C1 segment of cervical spinal cord (tissue), 14 donors: Measurements from ENCODE around the gene AHCTF1.
"Not testable (repeated sequence)": the region's sequence is repeated elsewhere in the genome, so short reads cannot be mapped to it uniquely, and the experiment has no call there.

Source experiments
- DNase-seq, 14 donors: peaks; one replicate each; lab custom pipeline; 2025; lab: John Stamatoyannopoulos, UW

AHCTF1 gene

DNA sequence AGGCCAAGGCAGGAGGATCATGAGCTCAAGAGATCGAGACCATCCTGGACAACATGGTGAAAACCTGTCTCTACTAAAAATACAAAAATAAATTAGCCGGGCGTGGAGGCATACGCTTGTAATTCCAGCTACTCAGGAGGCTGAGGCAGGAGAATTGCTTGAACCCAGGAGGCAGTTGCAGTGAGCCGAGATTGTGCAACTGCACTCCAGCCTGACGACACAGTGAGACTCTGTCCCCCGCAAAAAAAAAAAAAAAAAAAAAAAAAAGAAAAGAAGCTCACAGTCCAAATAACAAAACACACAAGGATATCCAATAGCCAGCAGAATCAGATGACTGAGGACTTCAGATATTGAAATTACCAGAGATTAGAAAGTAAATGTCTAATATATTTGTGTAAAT is 11.8 kb downstream of the AHCTF1 start:
- DNase-seq = no peak

DNA sequence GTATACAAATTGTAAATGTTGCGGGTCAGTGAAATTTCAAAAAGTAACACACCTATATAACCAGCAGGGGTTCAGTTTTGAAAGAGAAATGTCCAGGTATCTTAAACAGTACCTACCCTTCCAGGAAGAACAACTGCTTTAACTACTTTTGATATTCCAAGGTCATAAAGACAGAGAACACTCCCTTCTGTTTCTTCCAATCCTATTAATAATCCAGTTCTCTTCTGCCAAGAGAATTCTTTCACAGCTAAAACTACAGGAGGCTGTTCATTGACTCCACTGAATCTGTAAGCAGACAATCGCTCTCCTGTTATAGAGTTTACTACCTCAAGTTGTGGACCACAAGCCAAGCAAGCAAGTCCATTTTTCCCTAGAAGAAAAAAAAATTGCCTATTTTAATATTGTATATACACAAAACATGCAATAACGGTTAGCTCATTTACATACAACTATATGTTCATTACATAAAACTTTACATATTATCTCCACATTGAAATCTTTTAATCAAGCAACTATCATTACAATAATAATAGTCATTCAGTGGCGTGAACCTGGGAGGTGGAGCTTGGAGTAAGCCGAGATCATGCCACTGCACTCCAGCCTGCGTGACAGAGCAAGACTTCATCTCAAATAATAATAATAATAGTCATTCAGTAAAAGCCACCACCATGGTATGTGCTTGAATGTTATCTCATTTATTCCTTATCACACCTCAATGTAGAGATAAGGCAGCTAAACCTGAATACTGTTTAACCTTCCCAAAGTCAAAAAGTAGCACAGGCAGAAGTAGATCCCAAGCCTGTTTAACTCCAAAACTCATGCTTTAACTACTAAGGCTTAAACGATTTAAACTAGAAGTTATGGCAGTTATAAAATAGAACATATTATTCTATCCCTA is 15.5 kb downstream of the AHCTF1 start:
- not testable (repeated sequence) for DNase-seq

DNA sequence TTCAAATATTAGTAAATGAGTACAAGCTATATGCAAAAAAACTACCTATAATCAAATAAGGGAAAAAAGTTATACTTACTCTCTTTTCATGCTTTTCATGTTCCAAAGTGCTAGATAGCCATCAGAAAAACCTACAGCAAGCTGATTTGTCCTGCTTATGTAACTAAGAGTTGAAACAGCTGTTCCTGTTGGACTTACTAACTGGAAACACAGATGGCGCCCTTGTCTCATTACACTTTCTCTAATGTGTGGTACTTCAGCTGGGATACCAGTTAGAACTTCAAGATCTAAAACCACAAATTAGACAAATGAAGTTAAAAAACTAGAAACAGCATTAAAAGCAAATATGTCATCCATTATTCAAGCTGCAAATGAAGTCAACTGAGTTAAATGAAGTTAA is 24.3 kb downstream of the AHCTF1 start:
- peak in 1 of 14 donors; percentile 12 for DNase-seq

DNA sequence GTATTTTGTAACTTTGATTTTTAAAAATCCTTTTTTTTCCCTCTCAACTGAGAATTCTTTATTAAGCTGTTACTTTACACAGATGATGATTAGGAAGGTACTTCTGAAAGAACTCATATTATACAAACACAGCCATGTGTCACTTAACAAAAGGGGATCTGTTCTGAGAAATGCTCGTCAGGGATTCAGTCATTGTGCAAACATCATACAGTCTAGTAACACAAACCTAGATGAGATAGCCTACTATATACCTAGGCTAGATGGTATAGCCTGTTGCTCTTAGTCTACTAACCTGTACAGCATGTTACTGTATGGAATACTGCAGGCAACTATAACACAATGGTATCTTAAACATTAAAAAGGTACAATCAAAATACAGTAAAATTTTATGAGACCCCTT is 24.9 kb downstream of the AHCTF1 start:
- no peak for DNase-seq

- DNase-seq = no peak
These were observed 29.9 kb downstream of the AHCTF1 start for GRCh38 chr1:246901874-246902273.

DNA sequence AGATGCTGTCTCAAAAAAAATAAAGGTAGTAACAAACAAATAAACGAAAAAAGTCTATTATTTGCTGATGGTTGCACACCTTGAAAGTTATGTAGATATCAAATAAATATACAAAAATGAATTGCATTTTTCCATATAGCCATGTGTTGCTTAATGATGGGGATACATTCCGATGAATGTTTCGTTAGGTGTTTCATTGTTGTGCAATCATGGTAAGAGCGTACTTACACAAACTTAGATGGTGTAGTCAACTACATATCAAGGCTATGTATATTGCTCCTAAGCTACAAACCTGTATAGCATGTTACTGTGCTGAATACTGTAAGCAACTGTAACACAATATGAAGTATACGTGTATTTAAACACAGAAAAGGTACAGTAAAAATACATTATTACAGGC is 34.4 kb downstream of the AHCTF1 start:
- DNase-seq = no peak

DNA sequence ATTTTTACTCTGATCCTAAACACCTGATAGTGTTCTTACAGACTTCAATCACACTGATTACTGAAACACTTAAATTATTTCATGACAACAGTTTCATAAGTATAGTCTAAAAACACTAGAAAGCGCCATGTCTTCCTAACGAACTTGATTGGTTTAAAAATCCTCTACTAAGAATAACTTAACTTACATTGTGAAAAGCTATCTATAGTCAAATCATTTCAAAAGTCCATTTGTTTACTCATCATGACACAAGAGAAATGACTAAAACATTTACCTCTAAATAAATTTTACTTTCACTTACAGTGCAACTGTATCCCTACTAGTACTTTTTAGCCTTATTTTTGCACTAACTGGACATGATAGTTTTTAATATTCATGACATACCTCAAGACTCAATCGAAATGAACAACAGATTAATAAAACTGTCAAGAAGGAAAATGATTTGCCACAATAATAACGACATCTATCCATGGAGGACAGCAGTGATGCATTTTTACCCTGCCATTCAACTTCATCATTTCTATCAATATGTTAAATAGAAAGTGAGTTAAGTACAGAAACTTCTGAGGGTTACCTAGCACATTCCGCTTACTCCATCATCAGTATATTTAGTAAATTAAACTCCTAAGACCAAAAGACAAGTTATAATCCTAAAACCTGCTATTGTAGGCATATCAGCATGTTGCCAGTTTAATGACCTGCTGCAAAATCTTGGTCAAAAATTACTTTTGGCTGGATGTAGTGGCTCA is 38.4 kb downstream of the AHCTF1 start:
- DNase-seq = no peak

GRCh38 chr1:246891105-246891504 is 40.6 kb downstream of the AHCTF1 start:
- DNase-seq = no peak

GRCh38 chr1:246888522-246888921 is 43.2 kb downstream of the AHCTF1 start:
- no peak for DNase-seq

GRCh38 chr1:246885389-246885788 is 46.4 kb downstream of the AHCTF1 start:
- not testable (repeated sequence) for DNase-seq

- peak in 1 of 14 donors; percentile 5 for DNase-seq
These were observed 53.2 kb downstream of the AHCTF1 start for GRCh38 chr1:246878551-246878950.

- no peak for DNase-seq
These were observed 55.3 kb downstream of the AHCTF1 start for GRCh38 chr1:246876431-246876830.

- no peak for DNase-seq
These were observed 56.4 kb downstream of the AHCTF1 start for GRCh38 chr1:246875041-246876026.

DNA sequence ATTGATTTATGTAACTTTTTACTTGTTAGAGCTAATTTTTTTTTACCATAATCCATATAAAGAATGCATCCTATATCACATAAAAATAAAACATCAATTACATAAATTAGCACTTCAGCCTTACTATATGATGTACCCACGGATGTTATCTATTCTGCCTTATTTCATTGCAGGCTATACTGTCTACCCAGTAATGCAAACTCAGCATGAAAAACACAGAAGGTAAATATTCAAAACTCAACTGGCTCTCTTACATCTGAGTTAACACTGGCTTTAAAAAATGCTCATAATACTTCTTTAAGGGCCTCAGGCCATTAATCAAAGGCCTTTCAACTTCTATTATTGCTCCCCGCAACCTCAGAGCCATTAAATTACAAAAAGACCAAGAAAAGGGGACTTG is 65.8 kb downstream of the AHCTF1 start:
- DNase-seq = no peak

DNA sequence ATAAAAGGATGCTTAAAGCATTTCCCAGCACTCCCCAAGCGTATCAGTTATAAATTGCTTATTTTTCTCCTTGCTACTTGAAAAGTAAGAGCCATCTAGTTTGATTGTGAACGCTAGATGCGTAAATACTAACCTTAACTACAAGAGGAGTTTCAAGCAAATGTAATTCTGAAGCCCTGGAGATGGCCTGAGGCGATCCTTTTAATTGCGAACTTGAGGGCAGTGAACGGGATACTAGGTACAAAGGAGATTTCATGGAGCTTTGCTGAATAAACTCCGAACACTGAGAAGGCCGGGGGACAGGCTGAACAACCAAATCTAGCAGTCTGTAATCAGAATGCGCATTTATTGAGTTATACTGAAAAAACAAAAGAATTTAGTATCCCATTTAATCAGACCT is 68.0 kb downstream of the AHCTF1 start:
- DNase-seq = not testable (repeated sequence)

GRCh38 chr1:246860401-246860800 is 71.3 kb downstream of the AHCTF1 start:
- DNase-seq = no peak

DNA sequence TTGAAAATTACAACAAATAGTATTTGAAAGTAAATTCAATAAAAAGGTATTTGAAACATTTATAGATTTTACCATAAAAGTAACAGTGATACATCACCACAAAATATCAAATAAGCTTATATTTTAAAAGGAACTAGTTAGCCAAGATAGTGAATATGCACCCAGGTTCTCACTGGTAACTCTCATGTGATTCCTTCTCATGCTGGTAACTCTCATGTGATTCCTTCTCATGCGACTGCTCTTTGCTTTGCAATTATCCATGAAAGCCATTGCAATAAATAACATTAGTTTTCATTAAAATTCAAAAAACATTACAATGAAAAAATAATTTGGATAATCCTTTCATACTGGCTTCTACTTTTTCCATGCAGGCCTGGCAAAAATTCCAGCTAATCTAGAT is 75.4 kb downstream of the AHCTF1 start:
- no peak for DNase-seq

DNA sequence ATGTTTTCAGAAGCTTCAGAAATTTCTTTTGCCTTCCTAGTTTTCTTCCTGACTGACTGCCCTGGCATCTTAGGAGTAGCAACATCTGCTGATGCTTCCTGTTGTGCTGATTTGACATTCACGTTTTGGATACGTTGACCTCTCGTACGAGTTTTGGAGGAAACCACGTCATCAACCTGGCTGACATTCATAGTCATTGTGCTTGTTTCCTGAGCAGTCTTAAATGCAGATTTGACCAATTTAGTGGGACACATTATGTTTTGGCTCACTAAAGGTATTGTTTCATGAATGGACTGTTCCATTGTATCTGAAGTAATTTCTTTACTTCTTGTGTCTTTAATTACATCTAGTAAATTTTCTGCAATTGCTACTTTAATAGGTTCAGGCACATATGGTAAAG is 81.1 kb downstream of the AHCTF1 start:
- DNase-seq = not testable (repeated sequence)

DNA sequence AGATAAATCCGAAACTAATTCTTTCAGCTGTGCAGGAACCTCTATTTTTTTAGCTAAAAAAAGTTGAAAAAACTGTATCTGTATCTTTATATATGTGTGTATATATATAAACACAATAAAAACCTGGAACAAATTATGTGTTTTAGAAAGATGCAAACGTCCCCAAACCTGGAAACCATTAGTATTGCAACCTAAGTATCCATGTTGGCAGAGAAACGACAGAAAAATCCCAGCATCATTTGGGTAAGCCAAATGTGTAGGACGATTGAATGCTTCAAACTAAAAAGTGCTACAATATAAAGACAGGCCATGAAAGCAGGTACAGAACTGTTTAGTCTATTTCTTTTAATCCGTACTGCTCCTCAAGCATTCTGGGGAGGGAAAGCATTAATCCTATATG is 87.9 kb downstream of the AHCTF1 start:
- DNase-seq = no peak

DNA sequence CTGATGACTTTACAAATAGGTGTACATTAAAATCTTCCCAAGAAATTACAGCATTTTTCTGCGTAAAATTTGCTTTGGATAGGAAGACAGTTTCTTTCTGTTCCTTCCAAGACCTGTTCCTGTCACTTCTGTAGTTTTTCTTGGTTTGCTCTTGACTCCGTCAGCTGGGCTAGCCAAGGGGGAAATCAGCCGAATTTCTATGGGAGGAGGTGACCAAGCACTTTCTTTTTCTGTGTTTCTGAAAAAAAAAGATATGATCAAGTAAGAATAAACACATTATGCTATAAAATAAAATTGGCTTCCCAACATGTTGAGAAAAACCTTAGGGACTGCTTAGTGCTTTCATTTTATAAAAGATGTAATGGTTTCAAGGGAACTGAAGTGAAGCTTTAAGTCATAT is 91.0 kb downstream of the AHCTF1 start:
- not testable (repeated sequence) for DNase-seq

DNA sequence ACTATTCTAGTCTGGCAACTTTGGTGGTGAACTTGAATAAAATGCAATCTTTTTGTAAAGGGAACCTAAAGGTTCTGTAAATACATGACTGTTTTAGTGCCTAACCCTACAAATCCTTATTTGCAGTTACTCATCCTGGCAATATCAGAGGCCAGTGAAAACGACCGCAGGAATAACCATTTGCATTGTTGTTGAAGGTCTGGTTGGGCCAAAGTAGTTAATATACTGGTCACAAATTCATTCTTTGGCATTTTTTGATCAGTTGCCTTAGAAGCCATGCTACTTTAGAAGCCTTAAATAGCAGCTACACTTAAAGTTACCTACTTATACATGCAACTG is 93.7 kb downstream of the AHCTF1 start:
- DNase-seq = no peak
